HepG2 (cell line): ENCODE measurements around the gene VTI1B. TPM values are rescaled to one million over a fixed set of nuclear protein-coding genes. Genes with fewer than 3 reads are reported as not detected.

Source experiments
- ATAC-seq: fragments of 200-7000 bp; cut with Tn5 transposase; 3 replicates; pipeline ENCODE4 v1.9.1; 2020; ENCODE audit warnings: mild to moderate bottlenecking, moderate library complexity
- BruUV-seq: library from RNA; stranded (reverse); fragments of 400-500 nt; replicated peaks from 2 replicates; lab custom pipeline; 2021; lab: Mats Ljungman, UMichigan
- CTCF ChIA-PET: fragments of 300-600 bp; formaldehyde crosslinking; extraction: SDS; loops from one replicate; lab custom pipeline; 2021; ENCODE audit warnings: low total read pairs, inconsistent platforms, low intra/inter-chr PET ratio; lab: Yijun Ruan, JAX
- POLR2A ChIA-PET: fragments of 350-600 bp; sonication (Branson Sonifier 250); formaldehyde crosslinking; loops from one replicate; lab custom pipeline; 2020; ENCODE audit warnings: antibody characterized with exemption, inconsistent platforms; lab: Yijun Ruan, JAX
- DNase-seq: peaks from one replicate; pipeline ENCODE4 v3.0.0-alpha.2; 2015; ENCODE audit warnings: low spot score
- FAIRE-seq: peaks from 3 replicates; lab custom pipeline; 2011; peaks lifted over from hg19 to GRCh38; lab: Jason Lieb, UNC
- H2AFZ ChIP-seq: one replicate; pipeline ENCODE4 v1.6.1; 2011; ENCODE audit warnings: low read length, inconsistent platforms
- H3K27ac ChIP-seq: fragments of 300-600 bp; 3 replicates; pipeline ENCODE4 v1.8.0; 2011; ENCODE audit warnings: mixed run types, mild to moderate bottlenecking, mixed read lengths, low read length, inconsistent platforms; ENCODE audit not compliant: insufficient read depth; ENCODE audit errors: extremely low read length
- H3K27me3 ChIP-seq, 2 experiments: fragments of 200-600 bp in 1 of 2; 2 replicates in 1 of 2; 3 replicates in 1 of 2; pipeline versions ENCODE4 v1.6.0 to v1.8.0; 2011; ENCODE audit warnings: low read length in 2 of 2, mild to moderate bottlenecking in 2 of 2, moderate library complexity in 2 of 2, inconsistent platforms in 1 of 2; ENCODE audit not compliant: insufficient read depth in 2 of 2, control insufficient read depth in 1 of 2
- H3K36me3 ChIP-seq, 2 experiments: fragments of 200-600 bp in 1 of 2; replicated peaks in 1 of 2; 2 replicates in 1 of 2; 3 replicates in 1 of 2; pipeline versions ENCODE4 v1.5.1 to v1.8.0; 2011; ENCODE audit warnings: low read length in 2 of 2, inconsistent platforms in 1 of 2; ENCODE audit not compliant: insufficient read depth in 2 of 2, control insufficient read depth in 1 of 2
- H3K4me1 ChIP-seq: 2 replicates; pipeline ENCODE4 v1.5.1; 2012; ENCODE audit warnings: low read length, inconsistent platforms; ENCODE audit not compliant: insufficient read depth
- H3K4me2 ChIP-seq: 2 replicates; pipeline ENCODE4 v1.6.0; 2011; ENCODE audit warnings: low read depth, low read length, inconsistent platforms
- H3K4me3 ChIP-seq, 3 experiments: fragments of 200-600 bp in 1 of 3; sonication (generic), shearing (Covaris generic) in 1 of 3; replicated peaks in 1 of 3; 2 replicates each; pipeline ENCODE4 v1.5.1; 2011 to 2016; ENCODE audit warnings: low read length in 3 of 3, inconsistent platforms in 2 of 3, low read depth in 2 of 3, mild to moderate bottlenecking in 2 of 3, control low read depth in 1 of 3, mixed read lengths in 1 of 3; ENCODE audit not compliant: insufficient read depth in 1 of 3
- H3K79me2 ChIP-seq: one replicate; pipeline ENCODE4 v1.6.1; 2011; ENCODE audit warnings: low read length, inconsistent platforms; ENCODE audit not compliant: insufficient read depth
- H3K9ac ChIP-seq: 2 replicates; pipeline ENCODE4 v1.6.0; 2011; ENCODE audit warnings: mild to moderate bottlenecking, low read depth, low read length, inconsistent platforms; ENCODE audit not compliant: insufficient read depth
- H3K9me3 ChIP-seq: 2 replicates; pipeline ENCODE4 v1.5.1; 2012; ENCODE audit warnings: mild to moderate bottlenecking, low read length
- H4K20me1 ChIP-seq: 2 replicates; pipeline ENCODE4 v1.6.0; 2011; ENCODE audit warnings: inconsistent platforms, mild to moderate bottlenecking, low read length, moderate library complexity; ENCODE audit not compliant: insufficient read depth
- ATM ChIP-seq: fragments of 450-650 bp; IDR thresholded peaks from 2 replicates; pipeline ENCODE4 v1.7.1; 2017; ENCODE audit warnings: mild to moderate bottlenecking, borderline replicate concordance
- CEBPZ ChIP-seq: IDR thresholded peaks from 2 replicates; pipeline ENCODE4 v1.6.1; 2012; ENCODE audit warnings: low read length, improper control_type of control experiment
- DMTF1 ChIP-seq: sonication (generic); formaldehyde crosslinking; IDR thresholded peaks from 2 replicates; pipeline ENCODE4 v1.4.0; 2020; ENCODE audit warnings: mild to moderate bottlenecking, missing genetic modification reagents
- HMGXB3 ChIP-seq: sonication (generic); formaldehyde crosslinking; IDR thresholded peaks from 2 replicates; pipeline ENCODE4 v1.4.0; 2020; ENCODE audit warnings: missing genetic modification reagents, borderline replicate concordance
- HNF4A ChIP-seq: sonication (generic); formaldehyde crosslinking; IDR thresholded peaks from 2 replicates; pipeline ENCODE4 v1.4.0; 2020; ENCODE audit warnings: missing genetic modification reagents
- HOXA9 ChIP-seq: sonication (generic); formaldehyde crosslinking; IDR thresholded peaks from 2 replicates; pipeline ENCODE4 v1.8.1; 2022; ENCODE audit warnings: missing genetic modification reagents, mild to moderate bottlenecking, moderate library complexity, borderline replicate concordance
- JDP2 ChIP-seq: sonication (generic); formaldehyde crosslinking; IDR thresholded peaks from 2 replicates; pipeline ENCODE4 v1.8.1; 2022; ENCODE audit warnings: missing genetic modification reagents, borderline replicate concordance
- PAWR ChIP-seq: sonication (generic); formaldehyde crosslinking; IDR thresholded peaks from 2 replicates; pipeline ENCODE4 v1.4.0; 2020; ENCODE audit warnings: missing genetic modification reagents, mild to moderate bottlenecking, borderline replicate concordance
- ZC3H4 ChIP-seq: sonication (generic); formaldehyde crosslinking; IDR thresholded peaks from 2 replicates; pipeline ENCODE4 v1.4.0; 2020; ENCODE audit warnings: missing genetic modification reagents, borderline replicate concordance
- ZHX1 ChIP-seq: sonication (generic); formaldehyde crosslinking; IDR thresholded peaks from 2 replicates; pipeline ENCODE4 v1.8.1; 2022; ENCODE audit warnings: low read depth, mild to moderate bottlenecking, missing genetic modification reagents
- ZMYM3 ChIP-seq: sonication (generic); formaldehyde crosslinking; IDR thresholded peaks from 2 replicates; pipeline ENCODE4 v1.5.1; 2020; ENCODE audit warnings: mild to moderate bottlenecking, missing genetic modification reagents
- ZNF225 ChIP-seq: sonication (generic); formaldehyde crosslinking; IDR thresholded peaks from 2 replicates; pipeline ENCODE4 v1.4.0; 2020; ENCODE audit warnings: mild to moderate bottlenecking, missing genetic modification reagents
- WGBS: methylation state at CpG from one replicate; pipeline ENCODE4 v1.1.6; 2017; ENCODE audit warnings: low lambda C conversion rate; 5-methylcytosine and 5-hydroxymethylcytosine counted together
- in situ Hi-C: cut with HindIII; loops from 2 replicates; pipeline ENCODE4 v1.10.0; 2017; ENCODE audit warnings: low pct_unique_long_range_greater_than_20kb; ENCODE audit not compliant: extremely low pct_ligation_motif_present
- intact Hi-C: fragments of 100-400 bp; cut with micrococcal nuclease; formaldehyde crosslinking; loops from one replicate; pipeline ENCODE4 v1.10.0; 2022; ENCODE audit not compliant: unreplicated experiment
- polyA plus RNA-seq, 8 experiments: library from polyadenylated mRNA; depleted of rRNA in 3 of 8; stranded (reverse) in 7 of 8; unstranded in 1 of 8; fragments of >200 nt; fragmentation: Illumina TruSeq in 4 of 8; extraction: Trizol in 4 of 8; gene quantifications; 2 replicates each; pipeline versions ENCODE4 v1.2.1 to v1.2.3, GENCODE V29; 2011 to 2016; ENCODE audit warnings: low read depth in 4 of 8, missing spikeins in 1 of 8, mixed read lengths in 1 of 8; ENCODE audit not compliant: insufficient read depth in 1 of 8
- total RNA-seq, 5 experiments: library from RNA; depleted of rRNA; stranded (reverse); fragments of >200 nt; fragmentation: Illumina TruSeq; extraction: Trizol; gene quantifications; 2 replicates each; pipeline ENCODE4 v1.2.3, GENCODE V29; 2016; ENCODE audit warnings: low read depth in 1 of 5

The VTI1B gene
- total and polyA plus RNA-seq, 2 of the 13 experiments (the other 11 are each of a cell fraction or from before 2014, with no cell fraction given) = 39.0 to 103 TPM

GRCh38 chr14:67650151-67650550 is 24.3 kb downstream of the VTI1B start:
- ChIA-PET POLR2A (no interaction called here), CTCF (no interaction called here)
- Histone ChIP-seq H3K4me2 (no peak overlapping the region), H3K9ac (no peak overlapping the region), H3K79me2 (no peaks in the 10 kb centered on the region), H2AFZ (no peak overlapping the region), H3K27ac (no peak overlapping the region), H3K27me3 (no peaks in the 10 kb centered on the region), H3K4me3 (no peak overlapping the region), H3K36me3 (peaks cover 36 to 90% of the 10 kb centered on the region in 2 experiments), H3K4me1 (no peaks in the 10 kb centered on the region), H3K9me3 (no peaks in the 10 kb centered on the region), H4K20me1 (no peaks in the 10 kb centered on the region)
- no TSS peak for BruUV-seq
- in situ Hi-C loops = no loop called here
- ATAC-seq = no peak
- FAIRE-seq = no peak
- 94% methylated on average over 1 of the region's 1 CpG for WGBS
- intact Hi-C loops = loop anchor here (5.0 kb wide), 1 partner anchor 68 kb away; no protein-coding TSS in a partner anchor
- DNase-seq = no peak
- TF ChIP-seq HMGXB3 (CRISPR knock-in tag) = no peak
- no peak for TF ChIP-seq HOXA9
- TF ChIP-seq HNF4A (CRISPR knock-in tag) = no peak
- TF ChIP-seq DMTF1 (CRISPR knock-in tag) = no peak
- TF ChIP-seq JDP2 (CRISPR knock-in tag) = no peak
- TF ChIP-seq ZNF225 = no peak
- no peak for TF ChIP-seq ATM
- TF ChIP-seq ZHX1 (CRISPR knock-in tag) = no peak
- TF ChIP-seq CEBPZ = no peak
- TF ChIP-seq PAWR (CRISPR knock-in tag) = no peak
- TF ChIP-seq ZMYM3 (CRISPR knock-in tag) = no peak
- TF ChIP-seq ZC3H4 (CRISPR knock-in tag) = no peak
